A549 treated with RU486 at 1 μM for 4 hours (cell line): Measurements from ENCODE around the gene TBC1D2. TPM values are rescaled to one million over a fixed set of nuclear protein-coding genes. Genes with fewer than 3 reads are reported as not detected.

Experiments
- total RNA-seq: library from RNA; stranded (reverse); fragments of 200-300 nt; extraction: Qiagen RNA extraction; gene quantifications from 5 replicates; pipeline ENCODE4 v1.2.3, GENCODE V29; 2022; ENCODE audit warnings: low read depth

Gene TBC1D2
- 6.9 to 10.5 TPM (median 9.1 TPM) in 5 replicates for total RNA-seq

GRCh38 chr9:98255578-98256296 is at the start of gene TBC1D2:
Gene TBC1D2 (minus strand): TSS chr9:98255649. CDS start chr9:98255541, 108 bp downstream.

GRCh38 chr9:98192503-98193335 is 62.7 kb downstream of the TBC1D2 start, which contains the start of gene CORO2A:
Gene CORO2A (minus strand): TSS chr9:98192637. CDS start chr9:98157660, 34,977 bp downstream.

Other genes with a start within 250 kb of the TBC1D2 start
- 58.2 to 75.7 TPM (median 70.2 TPM) in 5 replicates for gene NANS, start 198.9 kb downstream of the TBC1D2 start, total RNA-seq
- 9.8 to 13.4 TPM (median 13.3 TPM) in 5 replicates for gene TRIM14, start 136.4 kb downstream of the TBC1D2 start, total RNA-seq
- 0.35 to 0.69 TPM (median 0.53 TPM) in 5 replicates for gene CORO2A, start 63.0 kb downstream of the TBC1D2 start, total RNA-seq